A549 (cell line): ENCODE data around the gene TMEM9. TPM values are rescaled to one million over a fixed set of nuclear protein-coding genes. Genes with fewer than 3 reads are reported as not detected.

ENCODE experiments used
- ATAC-seq, 2 experiments: fragments of 200-7000 bp in 1 of 2; fragments of >200 bp in 1 of 2; cut with Nextera tagmentation in 1 of 2; cut with Tn5 transposase in 1 of 2; 3 replicates each; pipeline versions ENCODE4 v1.8.0 to v1.9.1; 2018 to 2020; ENCODE audit warnings: mild to moderate bottlenecking in 1 of 2, moderate library complexity in 1 of 2
- CTCF ChIA-PET: fragments of 300-600 bp; sonication (Branson Sonifier 250); formaldehyde crosslinking; extraction: SDS; loops from one replicate; lab custom pipeline; 2021; ENCODE audit warnings: antibody characterized with exemption, inconsistent platforms; lab: Yijun Ruan, JAX
- POLR2A ChIA-PET: fragments of 350-600 bp; formaldehyde crosslinking; extraction: SDS; loops from one replicate; lab custom pipeline; 2021; ENCODE audit warnings: antibody characterized with exemption, inconsistent platforms; lab: Yijun Ruan, JAX
- DNase-seq, 2 experiments: peaks; one replicate each; pipeline versions ENCODE4 v3.0.0 to v3.0.0-alpha.2; 2011 to 2016; ENCODE audit warnings: low read depth in 1 of 2, low spot score in 1 of 2
- FAIRE-seq: peaks from 2 replicates; lab custom pipeline; 2011; peaks lifted over from hg19 to GRCh38; lab: Jason Lieb, UNC
- H3K27ac ChIP-seq, 2 experiments: fragments of >200 bp; sonication (Bioruptor Twin); formaldehyde crosslinking; 3 replicates each; pipeline ENCODE4 v1.5.1; 2016 to 2017
- H3K4me1 ChIP-seq: fragments of >200 bp; sonication (Bioruptor Twin); formaldehyde crosslinking; 3 replicates; pipeline ENCODE4 v1.6.1; 2016
- H3K4me2 ChIP-seq: fragments of >200 bp; sonication (Bioruptor Twin); formaldehyde crosslinking; 3 replicates; pipeline ENCODE4 v1.6.1; 2016
- H3K4me3 ChIP-seq: fragments of >200 bp; sonication (Bioruptor Twin); formaldehyde crosslinking; 3 replicates; pipeline ENCODE4 v1.5.1; 2016
- H3K9me3 ChIP-seq: fragments of >200 bp; sonication (Bioruptor Twin); formaldehyde crosslinking; 3 replicates; pipeline ENCODE4 v1.6.1; 2016
- BHLHE40 ChIP-seq: IDR thresholded peaks from 2 replicates; pipeline ENCODE4 v1.6.1; 2012; ENCODE audit warnings: low read depth, low read length, inconsistent platforms
- FOXS1 ChIP-seq: fragments of 250-450 bp; sonication (Bioruptor Pico); IDR thresholded peaks from 2 replicates; pipeline ENCODE4 v1.5.0; 2020; ENCODE audit warnings: mild to moderate bottlenecking, moderate library complexity
- HOXB5 ChIP-seq: fragments of 250-450 bp; sonication (Bioruptor Pico); IDR thresholded peaks from 2 replicates; pipeline ENCODE4 v1.5.0; 2020; ENCODE audit warnings: mild to moderate bottlenecking, moderate library complexity
- JUN ChIP-seq, 2 experiments: fragments of >200 bp; sonication (Bioruptor Twin); formaldehyde crosslinking; IDR thresholded peaks; 2 replicates in 1 of 2; 3 replicates in 1 of 2; pipeline ENCODE4 v1.6.1; 2016 to 2017
- JUNB ChIP-seq: fragments of >200 bp; sonication (Bioruptor Twin); formaldehyde crosslinking; IDR thresholded peaks from 2 replicates; pipeline ENCODE4 v1.6.1; 2016
- KDM5A ChIP-seq: fragments of 200-600 bp; sonication (generic); IDR thresholded peaks from 2 replicates; pipeline ENCODE4 v1.6.1; 2016; ENCODE audit warnings: antibody characterized with exemption, mild to moderate bottlenecking
- MAZ ChIP-seq: fragments of 150-350 bp; IDR thresholded peaks from 2 replicates; pipeline ENCODE4 v1.6.1; 2014; ENCODE audit warnings: antibody characterized with exemption, low read depth, low read length, borderline replicate concordance
- MYC ChIP-seq: IDR thresholded peaks from 2 replicates; pipeline ENCODE4 v1.6.1; 2012; ENCODE audit warnings: mild to moderate bottlenecking, inconsistent platforms, low read length, improper control_type of control experiment, borderline replicate concordance
- NR3C1 ChIP-seq: fragments of >200 bp; sonication (Bioruptor Twin); formaldehyde crosslinking; IDR thresholded peaks from 3 replicates; pipeline ENCODE4 v1.6.1; 2017
- PHF8 ChIP-seq: fragments of 200-600 bp; sonication (generic); IDR thresholded peaks from 2 replicates; pipeline ENCODE4 v1.6.1; 2016; ENCODE audit warnings: low read depth, mild to moderate bottlenecking, antibody characterized with exemption, moderate library complexity, borderline replicate concordance
- POLR2AphosphoS2 ChIP-seq: conservative IDR thresholded peaks from 2 replicates; pipeline ENCODE4 v1.6.1; 2012; ENCODE audit warnings: low read length, improper control_type of control experiment, inconsistent platforms
- RAD21 ChIP-seq, 2 experiments: fragments of >200 bp in 1 of 2; sonication (Bioruptor Twin) in 1 of 2; formaldehyde crosslinking in 1 of 2; IDR thresholded peaks in 1 of 2; conservative IDR thresholded peaks in 1 of 2; 2 replicates in 1 of 2; 3 replicates in 1 of 2; pipeline ENCODE4 v1.6.1; 2012 to 2018; ENCODE audit warnings: inconsistent platforms in 1 of 2
- RARB ChIP-seq: fragments of 250-450 bp; sonication (Bioruptor Pico); IDR thresholded peaks from 2 replicates; pipeline ENCODE4 v1.8.0; 2021; ENCODE audit warnings: mild to moderate bottlenecking, moderate library complexity
- RCOR1 ChIP-seq: fragments of 150-350 bp; IDR thresholded peaks from 2 replicates; pipeline ENCODE4 v1.6.1; 2014; ENCODE audit warnings: antibody characterized with exemption, low read length, low read depth
- SMC3 ChIP-seq: fragments of >200 bp; sonication (Bioruptor Twin); formaldehyde crosslinking; IDR thresholded peaks from 3 replicates; pipeline ENCODE4 v1.6.1; 2018; ENCODE audit warnings: inconsistent platforms
- TFCP2L1 ChIP-seq: fragments of 250-450 bp; sonication (Bioruptor Pico); IDR thresholded peaks from 2 replicates; pipeline ENCODE4 v1.5.0; 2021; ENCODE audit warnings: mild to moderate bottlenecking
- WGBS: methylation state at CpG from one replicate; pipeline ENCODE4 v1.1.6; 2017; ENCODE audit errors: missing lambda C conversion rate; 5-methylcytosine and 5-hydroxymethylcytosine counted together
- polyA plus RNA-seq, 4 experiments: library from polyadenylated mRNA; depleted of rRNA in 3 of 4; stranded (reverse); fragments of >200 nt; fragmentation: RNase III in 1 of 4; extraction: RNeasy Plus Mini Kit Qiagen cat#74134 plus additional on column Dnase treatment in 1 of 4; gene quantifications; 2 replicates in 3 of 4; 3 replicates in 1 of 4; pipeline ENCODE4 v1.2.3, GENCODE V29; 2011 to 2017
- TF ChIP-seq, protein P1 (sequence below): fragments of 450-650 bp; IDR thresholded peaks from 2 replicates; pipeline ENCODE4 v1.6.1; 2014; ENCODE audit warnings: antibody characterized with exemption
- TF ChIP-seq, protein P2 (sequence below): fragments of >200 bp; sonication (Bioruptor Twin); formaldehyde crosslinking; IDR thresholded peaks from 3 replicates; pipeline ENCODE4 v1.5.1; 2016
- TF ChIP-seq, protein P3 (sequence below): fragments of 250-450 bp; sonication (Bioruptor Pico); IDR thresholded peaks from 2 replicates; pipeline ENCODE4 v1.5.0; 2020; ENCODE audit warnings: low read depth, mild to moderate bottlenecking, moderate library complexity

Gene TMEM9
- polyA plus RNA-seq, 2 of the 4 experiments (the other 2 are of a cell fraction): 86.8 to 97.0 TPM

DNA sequence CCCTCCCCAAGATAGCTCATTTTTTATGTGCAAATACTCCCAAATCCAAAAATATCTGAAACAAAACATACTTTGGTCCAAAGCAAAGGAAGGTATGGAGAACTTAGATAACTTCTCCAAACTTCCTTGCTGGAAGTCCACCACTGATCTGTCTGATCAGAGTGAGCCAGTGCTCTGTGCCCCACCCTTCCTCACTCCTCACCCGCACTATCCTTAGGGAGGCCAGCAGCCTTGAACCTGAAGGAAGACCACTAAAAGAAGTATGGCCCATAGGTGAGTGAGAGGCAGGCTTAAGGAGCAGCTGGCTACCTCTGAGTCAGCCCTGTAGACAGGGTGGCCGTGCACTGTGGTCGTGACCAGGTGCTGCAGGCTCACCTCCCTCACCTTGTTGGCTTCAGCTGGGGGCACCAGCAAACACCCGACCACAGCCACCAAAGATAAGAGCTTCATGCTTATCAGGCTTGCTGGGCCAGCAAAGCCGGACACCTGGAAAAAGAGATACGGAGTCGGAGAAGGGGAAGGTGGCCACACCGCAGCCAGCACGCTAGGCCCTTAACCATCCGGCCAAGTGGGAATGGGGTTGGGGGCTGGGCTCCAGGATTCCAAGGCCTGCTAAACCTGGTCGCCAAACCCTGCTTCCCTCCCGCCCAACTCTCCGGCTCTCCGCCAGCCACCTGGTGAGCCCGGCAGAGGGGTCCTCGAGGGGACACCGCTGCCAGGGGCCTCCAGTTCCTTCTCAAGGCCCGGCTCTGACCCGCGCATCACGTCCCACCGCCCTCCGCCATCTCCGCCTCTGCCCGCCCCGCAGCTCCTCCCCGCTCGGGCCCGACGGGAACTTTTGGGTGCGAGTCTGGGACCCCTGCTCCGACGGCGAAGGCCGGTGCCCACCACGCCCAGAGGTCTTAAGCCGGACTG lies 543 bp downstream of the TMEM9 start:
- TF ChIP-seq RARB (CRISPR knock-in tag) (no peak), RCOR1 (no peak), BHLHE40 (no peak), JUN (IDR thresholded peaks at IDR 0.05) (peak in 1 of 2 experiments; percentile 28; a peak in 1 of 5 replicates), FOXS1 (CRISPR knock-in tag) (no peak), PHF8 (peak; percentile 81; the same call in 1 of the 2 replicates), TFCP2L1 (CRISPR knock-in tag) (no peak)
- TF ChIP-seq, protein P1, sequence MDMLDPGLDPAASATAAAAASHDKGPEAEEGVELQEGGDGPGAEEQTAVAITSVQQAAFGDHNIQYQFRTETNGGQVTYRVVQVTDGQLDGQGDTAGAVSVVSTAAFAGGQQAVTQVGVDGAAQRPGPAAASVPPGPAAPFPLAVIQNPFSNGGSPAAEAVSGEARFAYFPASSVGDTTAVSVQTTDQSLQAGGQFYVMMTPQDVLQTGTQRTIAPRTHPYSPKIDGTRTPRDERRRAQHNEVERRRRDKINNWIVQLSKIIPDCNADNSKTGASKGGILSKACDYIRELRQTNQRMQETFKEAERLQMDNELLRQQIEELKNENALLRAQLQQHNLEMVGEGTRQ: no peak
- TF ChIP-seq, protein P2, sequence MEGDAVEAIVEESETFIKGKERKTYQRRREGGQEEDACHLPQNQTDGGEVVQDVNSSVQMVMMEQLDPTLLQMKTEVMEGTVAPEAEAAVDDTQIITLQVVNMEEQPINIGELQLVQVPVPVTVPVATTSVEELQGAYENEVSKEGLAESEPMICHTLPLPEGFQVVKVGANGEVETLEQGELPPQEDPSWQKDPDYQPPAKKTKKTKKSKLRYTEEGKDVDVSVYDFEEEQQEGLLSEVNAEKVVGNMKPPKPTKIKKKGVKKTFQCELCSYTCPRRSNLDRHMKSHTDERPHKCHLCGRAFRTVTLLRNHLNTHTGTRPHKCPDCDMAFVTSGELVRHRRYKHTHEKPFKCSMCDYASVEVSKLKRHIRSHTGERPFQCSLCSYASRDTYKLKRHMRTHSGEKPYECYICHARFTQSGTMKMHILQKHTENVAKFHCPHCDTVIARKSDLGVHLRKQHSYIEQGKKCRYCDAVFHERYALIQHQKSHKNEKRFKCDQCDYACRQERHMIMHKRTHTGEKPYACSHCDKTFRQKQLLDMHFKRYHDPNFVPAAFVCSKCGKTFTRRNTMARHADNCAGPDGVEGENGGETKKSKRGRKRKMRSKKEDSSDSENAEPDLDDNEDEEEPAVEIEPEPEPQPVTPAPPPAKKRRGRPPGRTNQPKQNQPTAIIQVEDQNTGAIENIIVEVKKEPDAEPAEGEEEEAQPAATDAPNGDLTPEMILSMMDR: no peak
- FAIRE-seq (no peak), DNase-seq (peak in 1 of 2 experiments; percentile 83), ATAC-seq (peak; percentile 89 to 94)
- POLR2A ChIA-PET: interaction anchor here (0.6 to 1.3 kb wide), 4 partner anchors 10 to 16 kb away, joined by 3 to 5 read pairs (median 5); no protein-coding TSS in a partner anchor
- H3K27ac ChIP-seq: peak overlapping the region; percentile 91 to 97
- CTCF ChIA-PET: interaction anchor here (0.6 to 11.5 kb wide), 15 partner anchors 9 to 110 kb away, joined by 3 to 112 read pairs (median 4); partner anchors contain the start of gene ASCL5
- H3K4me3 ChIP-seq: peak overlapping the region; percentile 95
- H3K4me2 ChIP-seq: peak overlapping the region; percentile 94
- H3K9me3 ChIP-seq: no peaks in the 10 kb centered on the region
- H3K4me1 ChIP-seq: peaks cover 7% of the 10 kb centered on the region
- WGBS: 8% methylated on average over 13 of the region's 37 CpGs

DNA sequence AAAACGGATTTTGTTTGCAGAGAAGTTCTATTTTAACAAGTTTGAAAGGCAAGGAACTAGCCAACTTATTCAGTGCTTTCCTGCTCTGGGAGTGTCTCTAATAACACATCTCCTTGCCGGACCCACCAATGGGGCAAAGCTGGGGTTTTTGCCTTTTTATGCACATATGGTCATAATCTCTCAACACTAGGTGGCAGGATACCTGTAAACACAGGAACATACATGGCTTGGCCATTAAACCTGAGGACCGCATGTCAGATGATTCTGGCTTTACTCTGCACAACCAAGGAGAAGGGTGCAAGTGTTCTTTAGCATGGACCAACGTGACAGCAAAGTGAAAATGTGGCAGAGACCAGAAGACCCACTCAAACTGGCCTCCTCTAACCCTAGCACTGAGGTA lies 4.9 kb downstream of the TMEM9 start:
- POLR2A ChIA-PET: interaction anchor here (0.7 kb wide), 1 partner anchor 42 kb away, joined by 3 read pairs; no protein-coding TSS in a partner anchor
- H3K4me2 ChIP-seq: no peak overlapping the region
- TF ChIP-seq RARB (CRISPR knock-in tag) (no peak), NR3C1 (no peak), SMC3 (peak; percentile 78), RAD21 (conservative IDR thresholded peaks at IDR 0.05 in 1 of 2, IDR thresholded peaks at IDR 0.05 in 1 of 2) (peak; percentile 49 to 61), POLR2AphosphoS2 (no peak), PHF8 (no peak), MYC (no peak), MAZ (no peak), KDM5A (no peak), JUNB (no peak), HOXB5 (CRISPR knock-in tag) (no peak)
- TF ChIP-seq, protein P3, sequence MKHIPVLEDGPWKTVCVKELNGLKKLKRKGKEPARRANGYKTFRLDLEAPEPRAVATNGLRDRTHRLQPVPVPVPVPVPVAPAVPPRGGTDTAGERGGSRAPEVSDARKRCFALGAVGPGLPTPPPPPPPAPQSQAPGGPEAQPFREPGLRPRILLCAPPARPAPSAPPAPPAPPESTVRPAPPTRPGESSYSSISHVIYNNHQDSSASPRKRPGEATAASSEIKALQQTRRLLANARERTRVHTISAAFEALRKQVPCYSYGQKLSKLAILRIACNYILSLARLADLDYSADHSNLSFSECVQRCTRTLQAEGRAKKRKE (CRISPR knock-in tag): no peak
- TF ChIP-seq, protein P2: peak; percentile 78
- TF ChIP-seq, all 56 proteins: peak for 3
- CTCF ChIA-PET: interaction anchor here (0.6 to 11.5 kb wide), 20 partner anchors 9 to 567 kb away, joined by 3 to 112 read pairs (median 11); no protein-coding TSS in a partner anchor
- H3K4me3 ChIP-seq: no peak overlapping the region
- H3K9me3 ChIP-seq: no peaks in the 10 kb centered on the region
- no peak overlapping the region for H3K27ac ChIP-seq
- peaks cover 7% of the 10 kb centered on the region for H3K4me1 ChIP-seq
- FAIRE-seq (no peak), ATAC-seq (peak; percentile 54 to 65; a peak in 5 of 6 replicates), DNase-seq (peak; percentile 64 to 85)
- 36% methylated on average over 4 of the region's 4 CpGs for WGBS
